GM12872 (cell line): ENCODE measurements around the gene GCLM.

Experiments
- CTCF ChIP-seq: IDR thresholded peaks from 3 replicates; pipeline ENCODE4 v1.5.1; 2011; ENCODE audit warnings: low read depth, mild to moderate bottlenecking, low read length, moderate library complexity; ENCODE audit not compliant: insufficient read depth

Gene GCLM

DNA sequence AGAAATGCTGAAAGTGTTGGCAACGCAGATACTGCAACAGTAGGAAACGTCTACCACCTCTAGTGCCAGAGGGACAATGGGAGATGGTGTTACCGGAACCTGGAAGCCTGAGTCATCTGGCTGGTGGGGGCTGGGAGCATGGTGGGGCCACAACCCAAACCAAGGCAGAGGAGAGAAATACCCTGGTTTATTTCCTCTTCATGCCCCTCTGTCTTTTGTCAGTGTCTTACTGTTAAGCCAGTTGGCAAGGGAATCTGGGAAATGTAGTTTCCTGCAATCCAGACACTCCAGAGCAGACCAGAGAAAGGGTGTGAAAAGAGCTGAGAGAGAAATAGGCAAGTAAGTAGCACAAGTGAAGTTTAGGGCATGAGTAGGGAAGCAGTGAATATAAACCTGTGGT is 45.1 kb downstream of the GCLM start:
- no peak for TF ChIP-seq CTCF

- TF ChIP-seq CTCF: no peak
Observed at GRCh38 chr1:93853940-93854339, 55.3 kb downstream of the GCLM start.

DNA sequence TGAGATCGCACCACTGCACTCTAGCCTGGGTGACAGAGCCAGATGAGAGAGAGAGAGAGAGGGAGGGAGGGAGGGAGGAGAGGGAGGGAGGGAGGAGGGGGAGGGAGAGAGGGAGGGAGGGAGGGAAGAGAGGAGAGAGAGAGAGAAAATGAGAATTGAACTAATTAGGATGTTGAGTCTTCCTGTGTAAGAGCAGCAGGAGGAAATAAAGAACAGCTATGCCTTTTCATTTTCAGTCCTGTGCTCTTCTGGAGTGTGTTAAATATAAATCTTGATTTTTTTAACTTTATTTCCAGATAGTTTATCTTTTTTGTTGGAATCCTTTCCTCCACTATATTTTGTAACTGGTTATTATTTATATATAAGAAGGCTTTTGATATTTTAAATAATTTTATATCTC is 57.4 kb downstream of the GCLM start:
- TF ChIP-seq CTCF: no peak

DNA sequence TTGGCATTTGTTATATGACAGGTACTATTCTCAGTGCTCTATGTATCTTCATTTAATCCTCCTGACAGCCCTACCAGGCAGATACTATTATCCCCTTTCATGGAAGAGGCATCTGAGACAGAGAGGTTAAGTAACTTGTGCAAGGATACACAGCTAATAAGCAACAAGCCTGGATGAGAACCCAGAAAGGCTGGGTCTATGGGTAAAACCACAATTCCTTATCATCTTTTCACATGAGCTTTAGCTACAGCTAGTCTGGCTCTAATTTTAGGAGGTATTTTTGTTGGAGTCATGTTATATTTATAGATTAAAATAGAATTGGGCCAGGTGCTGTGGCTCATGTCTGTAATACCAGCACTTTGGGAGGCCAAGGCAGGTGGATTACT is 57.9 kb downstream of the GCLM start:
- no peak for TF ChIP-seq CTCF

GRCh38 chr1:93850687-93851326 is 58.4 kb downstream of the GCLM start:
- TF ChIP-seq CTCF: peak; percentile 48; the same call in 2 of the 3 replicates

- no peak for TF ChIP-seq CTCF
Observed at GRCh38 chr1:93848350-93848883, 60.8 kb downstream of the GCLM start.

- no peak for TF ChIP-seq CTCF
Observed at GRCh38 chr1:93847811-93848288, 61.4 kb downstream of the GCLM start.
